PC-9 (cell line): Measurements from ENCODE around the gene CALY. TPM values are rescaled to one million over a fixed set of nuclear protein-coding genes. Genes with fewer than 3 reads are reported as not detected.

Experiments used
- BruUV-seq: library from RNA; stranded (reverse); fragments of 400-500 nt; replicated peaks from 2 replicates; lab custom pipeline; 2021; lab: Mats Ljungman, UMichigan
- CTCF ChIA-PET: fragments of 300-600 bp; sonication (Branson Sonifier 250); formaldehyde crosslinking; loops from one replicate; lab custom pipeline; 2022; ENCODE audit warnings: antibody characterized with exemption; lab: Charles Lee
- POLR2A ChIA-PET: fragments of 300-600 bp; sonication (Branson Sonifier 250); formaldehyde crosslinking; loops from one replicate; lab custom pipeline; 2022; ENCODE audit warnings: antibody characterized with exemption; ENCODE audit not compliant: unreplicated experiment; lab: Charles Lee
- DNase-seq, 2 experiments: peaks; one replicate each; pipeline versions ENCODE4 v3.0.0 to v3.0.0-alpha.2; 2015 to 2022; ENCODE audit warnings: mixed read lengths in 1 of 2
- H2AFZ ChIP-seq: fragments of 200-600 bp; sonication (generic); 2 replicates; pipeline ENCODE4 v1.8.1; 2017; ENCODE audit warnings: antibody characterized with exemption
- H3F3A ChIP-seq: fragments of 200-600 bp; sonication (generic); 2 replicates; pipeline ENCODE4 v1.8.1; 2017; ENCODE audit warnings: antibody characterized with exemption, mild to moderate bottlenecking, low read depth; ENCODE audit not compliant: insufficient read depth
- H3K27ac ChIP-seq: fragments of 200-600 bp; sonication (generic); 2 replicates; pipeline ENCODE4 v1.6.1; 2016; ENCODE audit warnings: mixed run types
- H3K27me3 ChIP-seq: fragments of 200-600 bp; sonication (generic); 2 replicates; pipeline ENCODE4 v1.6.1; 2016; ENCODE audit warnings: low read depth, mixed run types; ENCODE audit not compliant: insufficient read depth
- H3K36me3 ChIP-seq: fragments of 200-600 bp; sonication (generic); 2 replicates; pipeline ENCODE4 v1.6.1; 2016; ENCODE audit warnings: low read depth, mixed run types
- H3K4me1 ChIP-seq: fragments of 200-600 bp; sonication (generic); replicated peaks from 2 replicates; pipeline ENCODE4 v1.6.1; 2016; ENCODE audit warnings: mixed run types; ENCODE audit not compliant: insufficient read depth
- H3K4me2 ChIP-seq: fragments of 200-600 bp; sonication (generic); 2 replicates; pipeline ENCODE4 v1.6.1; 2017; ENCODE audit warnings: mixed run types
- H3K4me3 ChIP-seq: fragments of 200-600 bp; sonication (generic); 2 replicates; pipeline ENCODE4 v1.6.1; 2016; ENCODE audit warnings: mixed run types
- H3K79me2 ChIP-seq: fragments of 200-600 bp; sonication (generic); 2 replicates; pipeline ENCODE4 v1.6.1; 2017; ENCODE audit warnings: low read depth, mixed run types
- H3K9me2 ChIP-seq: fragments of 200-600 bp; sonication (generic); 2 replicates; pipeline ENCODE4 v1.8.1; 2017; ENCODE audit warnings: mild to moderate bottlenecking; ENCODE audit not compliant: insufficient read depth
- H3K9me3 ChIP-seq: fragments of 200-600 bp; sonication (generic); 2 replicates; pipeline ENCODE4 v1.8.1; 2016; ENCODE audit warnings: low read depth; ENCODE audit not compliant: insufficient read depth
- H4K20me1 ChIP-seq: fragments of 200-600 bp; sonication (generic); 2 replicates; pipeline ENCODE4 v1.8.1; 2017; ENCODE audit not compliant: insufficient read depth
- EZH2 ChIP-seq: fragments of 200-600 bp; sonication (generic); IDR thresholded peaks from 2 replicates; pipeline ENCODE4 v1.8.0; 2017; ENCODE audit warnings: antibody characterized with exemption, low read depth
- intact Hi-C: fragments of 100-400 bp; cut with micrococcal nuclease; formaldehyde crosslinking; loops from one replicate; pipeline ENCODE4 v1.10.0; 2022; ENCODE audit not compliant: unreplicated experiment
- total RNA-seq: library from RNA; stranded (reverse); gene quantifications from 2 replicates; pipeline ENCODE4 v1.2.3, GENCODE V29; 2021
- TF ChIP-seq, protein P1 (sequence below): fragments of 200-600 bp; sonication (generic); conservative IDR thresholded peaks from 2 replicates; pipeline ENCODE4 v1.6.1; 2017; ENCODE audit warnings: mixed run types, antibody characterized with exemption, mild to moderate bottlenecking, moderate library complexity

The CALY gene
- total RNA-seq, 1 experiment from 2014 or later, result not detected

DNA sequence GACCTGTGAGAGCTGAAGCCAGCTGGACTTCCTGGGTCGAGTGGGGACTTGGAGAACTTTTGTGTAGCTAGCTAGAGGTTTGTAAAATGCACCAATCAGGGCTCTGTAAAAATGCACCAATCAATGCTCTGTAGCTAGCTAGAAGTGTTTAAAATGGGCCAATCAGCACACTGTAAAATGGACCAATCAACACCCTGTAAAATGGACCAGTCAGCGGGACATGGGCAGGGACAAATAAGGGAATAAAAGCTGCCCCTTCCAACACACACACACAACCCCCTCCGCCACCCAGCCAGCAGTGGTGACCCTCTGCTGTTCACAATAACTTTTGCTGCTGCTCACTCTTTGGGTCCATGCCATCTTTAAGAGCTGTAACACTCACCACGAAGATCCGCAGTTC is 20.8 kb downstream of the CALY start:
- ChIA-PET POLR2A (no interaction called here), CTCF (no interaction called here)
- TF ChIP-seq, protein P1, sequence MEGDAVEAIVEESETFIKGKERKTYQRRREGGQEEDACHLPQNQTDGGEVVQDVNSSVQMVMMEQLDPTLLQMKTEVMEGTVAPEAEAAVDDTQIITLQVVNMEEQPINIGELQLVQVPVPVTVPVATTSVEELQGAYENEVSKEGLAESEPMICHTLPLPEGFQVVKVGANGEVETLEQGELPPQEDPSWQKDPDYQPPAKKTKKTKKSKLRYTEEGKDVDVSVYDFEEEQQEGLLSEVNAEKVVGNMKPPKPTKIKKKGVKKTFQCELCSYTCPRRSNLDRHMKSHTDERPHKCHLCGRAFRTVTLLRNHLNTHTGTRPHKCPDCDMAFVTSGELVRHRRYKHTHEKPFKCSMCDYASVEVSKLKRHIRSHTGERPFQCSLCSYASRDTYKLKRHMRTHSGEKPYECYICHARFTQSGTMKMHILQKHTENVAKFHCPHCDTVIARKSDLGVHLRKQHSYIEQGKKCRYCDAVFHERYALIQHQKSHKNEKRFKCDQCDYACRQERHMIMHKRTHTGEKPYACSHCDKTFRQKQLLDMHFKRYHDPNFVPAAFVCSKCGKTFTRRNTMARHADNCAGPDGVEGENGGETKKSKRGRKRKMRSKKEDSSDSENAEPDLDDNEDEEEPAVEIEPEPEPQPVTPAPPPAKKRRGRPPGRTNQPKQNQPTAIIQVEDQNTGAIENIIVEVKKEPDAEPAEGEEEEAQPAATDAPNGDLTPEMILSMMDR, result no peak
- no peak for TF ChIP-seq EZH2
- H3K27me3 ChIP-seq, result no peaks in the 10 kb centered on the region
- no peaks in the 10 kb centered on the region for H3F3A ChIP-seq
- no peak for DNase-seq
- no peaks in the 10 kb centered on the region for H3K4me1 ChIP-seq
- H3K4me3 ChIP-seq, result no peak overlapping the region
- no peaks in the 10 kb centered on the region for H3K36me3 ChIP-seq
- H3K9me2 ChIP-seq, result no peaks in the 10 kb centered on the region
- H3K79me2 ChIP-seq, result no peaks in the 10 kb centered on the region
- H3K9me3 ChIP-seq, result no peaks in the 10 kb centered on the region
- no peak overlapping the region for H3K4me2 ChIP-seq
- H2AFZ ChIP-seq, result no peak overlapping the region
- H3K27ac ChIP-seq, result no peak overlapping the region
- intact Hi-C loops, result no loop called here
- BruUV-seq, result no TSS peak
- no peaks in the 10 kb centered on the region for H4K20me1 ChIP-seq

DNA sequence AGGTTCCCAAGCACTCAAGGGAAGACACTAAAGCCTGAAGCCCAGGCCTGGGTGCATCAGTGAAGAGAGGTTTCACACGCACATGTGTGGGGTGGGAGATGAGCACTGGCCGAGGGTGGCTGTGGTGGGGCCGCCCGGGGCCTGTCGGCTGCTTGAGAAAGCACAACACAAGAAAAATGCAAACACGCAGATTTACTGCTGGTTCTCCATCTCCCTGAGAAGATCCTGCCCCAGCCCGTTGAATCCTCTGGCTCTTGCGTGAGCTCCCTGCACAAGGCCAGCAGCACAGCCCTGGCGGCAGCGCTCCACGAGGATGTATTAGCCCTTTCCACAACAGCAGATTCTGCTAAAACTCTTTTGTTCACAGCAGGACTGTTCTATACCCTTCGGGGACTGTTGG is 21.8 kb downstream of the CALY start:
- POLR2A ChIA-PET, result no interaction called here
- H3K36me3 ChIP-seq, result no peaks in the 10 kb centered on the region
- intact Hi-C loops, result no loop called here

DNA sequence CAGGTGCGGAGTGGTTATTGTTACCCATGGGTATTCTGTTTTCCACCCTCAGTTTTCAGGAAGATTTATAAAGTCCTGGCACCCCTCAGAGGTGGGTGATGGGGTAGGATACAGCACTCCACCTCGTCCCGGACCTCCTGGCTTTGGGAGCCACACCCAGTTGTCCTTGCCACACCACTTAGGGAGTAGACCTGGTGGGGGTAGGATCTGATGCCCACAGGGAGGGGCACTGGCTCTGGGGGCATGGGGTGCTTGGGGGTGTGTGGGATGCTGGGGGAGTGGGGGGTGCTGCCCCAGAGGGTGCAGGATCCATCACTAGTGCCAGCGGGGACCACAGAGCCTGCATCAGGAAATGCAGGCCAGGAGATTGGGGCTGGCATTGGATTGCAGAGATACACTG is 23.5 kb downstream of the CALY start:
- ChIA-PET CTCF (interaction anchor here (1.0 kb wide), 1 partner anchor 17 kb away, joined by 3 read pairs; no protein-coding TSS in a partner anchor), POLR2A (no interaction called here)
- Histone ChIP-seq H3K27ac (no peak overlapping the region), H3K9me2 (no peaks in the 10 kb centered on the region), H3K4me3 (no peak overlapping the region), H3K79me2 (peaks cover 2% of the 10 kb centered on the region), H3K4me1 (0 out of 2 replicates have a peak, but pooled peaks cover 4% of the 10 kb centered on the region), H3K4me2 (no peak overlapping the region), H3K9me3 (no peaks in the 10 kb centered on the region), H3K36me3 (no peaks in the 10 kb centered on the region), H4K20me1 (no peaks in the 10 kb centered on the region; the same call in 1 of the 2 replicates), H3K27me3 (no peaks in the 10 kb centered on the region), H2AFZ (no peak overlapping the region), H3F3A (no peaks in the 10 kb centered on the region)
- TF ChIP-seq, protein P1, result no peak
- TF ChIP-seq EZH2, result no peak
- intact Hi-C loops, result no loop called here
- DNase-seq, result no peak
- no TSS peak for BruUV-seq

More for the DNA sequence above, 21.8 kb downstream of the CALY start:
- Histone ChIP-seq H3K9me2 (no peaks in the 10 kb centered on the region), H3K9me3 (no peaks in the 10 kb centered on the region), H2AFZ (no peak overlapping the region), H3K4me3 (no peak overlapping the region), H3K4me2 (no peak overlapping the region), H3K27me3 (no peaks in the 10 kb centered on the region), H3K4me1 (no peaks in the 10 kb centered on the region), H3F3A (no peaks in the 10 kb centered on the region), H4K20me1 (no peaks in the 10 kb centered on the region), H3K27ac (no peak overlapping the region), H3K79me2 (no peaks in the 10 kb centered on the region)
- TF ChIP-seq, protein P1, result no peak
- TF ChIP-seq EZH2, result no peak
- no peak for DNase-seq
- no TSS peak for BruUV-seq
- CTCF ChIA-PET, result no interaction called here
